Cardiac fibroblast (primary cell): ENCODE results near the gene TH.
"Not testable (repeated sequence)": the region's sequence is repeated elsewhere in the genome, so short reads cannot be mapped to it uniquely, and the experiment has no call there.

Source experiments
- DNase-seq, 2 donors: peaks; one replicate each; pipeline versions ENCODE4 v3.0.0 to v3.0.0-alpha.2; 2010; ENCODE audit warnings: low read depth in 2 of 2
- H3K4me3 ChIP-seq, 2 donors: replicated peaks in 1 of 2; 1 replicate in 1 of 2; 2 replicates in 1 of 2; pipeline ENCODE4 v1.5.1; 2011; ENCODE audit warnings: low read depth in 2 of 2, low read length in 2 of 2, mild to moderate bottlenecking in 2 of 2, moderate library complexity in 1 of 2
- CTCF ChIP-seq: IDR thresholded peaks from one replicate; pipeline ENCODE4 v1.5.1; 2011; ENCODE audit warnings: low read depth, mild to moderate bottlenecking, low read length, inconsistent platforms

Gene TH

GRCh38 chr11:2180347-2180746 lies 8.7 kb upstream of the TH start:
- no peak for DNase-seq
- TF ChIP-seq CTCF: no peak
- no peak overlapping the region for H3K4me3 ChIP-seq

- no peak for TF ChIP-seq CTCF
- no peak for DNase-seq
- no peak overlapping the region for H3K4me3 ChIP-seq
These were observed 7.9 kb upstream of the TH start for GRCh38 chr11:2179516-2179915.

GRCh38 chr11:2178906-2179494 lies 7.4 kb upstream of the TH start:
- peak; percentile 18 to 61 for DNase-seq
- no peak for TF ChIP-seq CTCF
- H3K4me3 ChIP-seq: no peak overlapping the region

- H3K4me3 ChIP-seq: not testable (repeated sequence)
These were observed 6.6 kb upstream of the TH start for GRCh38 chr11:2178055-2178773.

GRCh38 chr11:2177076-2177475 lies 5.5 kb upstream of the TH start:
- DNase-seq: no peak
- no peak overlapping the region for H3K4me3 ChIP-seq
- no peak for TF ChIP-seq CTCF

More at GRCh38 chr11:2178055-2178773, 6.6 kb upstream of the TH start:
- DNase-seq: not testable (repeated sequence)

GRCh38 chr11:2176389-2176900 lies 4.8 kb upstream of the TH start:
- no peak overlapping the region for H3K4me3 ChIP-seq
- TF ChIP-seq CTCF: no peak
- DNase-seq: no peak

- DNase-seq: peak; percentile 30 to 38
- no peak overlapping the region for H3K4me3 ChIP-seq
- no peak for TF ChIP-seq CTCF
These were observed 4.0 kb upstream of the TH start for GRCh38 chr11:2175659-2176058.
